GM19238 (cell line): Measurements from ENCODE around the gene PLOD2.

Source experiments
- DNase-seq: peaks from one replicate; pipeline ENCODE4 v3.0.0; 2011; ENCODE audit warnings: low spot score; ENCODE audit not compliant: insufficient read length

The PLOD2 gene

GRCh38 chr3:146166415-146166821 lies 5.4 kb upstream of the PLOD2 start:
- DNase-seq: no peak

DNA sequence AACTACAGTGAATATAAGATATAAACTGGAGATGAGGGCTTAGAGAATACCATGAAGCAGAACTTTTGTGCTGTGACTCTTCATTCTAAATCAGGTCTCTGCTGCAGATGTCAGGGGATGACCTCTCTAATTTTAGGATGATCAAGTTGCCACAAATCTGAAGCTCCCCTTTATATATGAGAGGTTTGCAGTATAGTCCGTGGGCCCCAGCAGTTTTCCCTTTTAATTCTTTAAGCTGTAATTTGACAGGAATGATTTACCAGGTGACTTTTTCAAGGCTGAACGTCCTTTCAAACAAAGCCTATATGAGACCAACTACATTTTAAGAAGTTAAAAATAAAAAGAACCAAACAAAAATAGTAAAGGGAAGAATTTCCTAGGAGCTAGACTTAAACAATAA lies 4.9 kb upstream of the PLOD2 start:
- no peak for DNase-seq

DNA sequence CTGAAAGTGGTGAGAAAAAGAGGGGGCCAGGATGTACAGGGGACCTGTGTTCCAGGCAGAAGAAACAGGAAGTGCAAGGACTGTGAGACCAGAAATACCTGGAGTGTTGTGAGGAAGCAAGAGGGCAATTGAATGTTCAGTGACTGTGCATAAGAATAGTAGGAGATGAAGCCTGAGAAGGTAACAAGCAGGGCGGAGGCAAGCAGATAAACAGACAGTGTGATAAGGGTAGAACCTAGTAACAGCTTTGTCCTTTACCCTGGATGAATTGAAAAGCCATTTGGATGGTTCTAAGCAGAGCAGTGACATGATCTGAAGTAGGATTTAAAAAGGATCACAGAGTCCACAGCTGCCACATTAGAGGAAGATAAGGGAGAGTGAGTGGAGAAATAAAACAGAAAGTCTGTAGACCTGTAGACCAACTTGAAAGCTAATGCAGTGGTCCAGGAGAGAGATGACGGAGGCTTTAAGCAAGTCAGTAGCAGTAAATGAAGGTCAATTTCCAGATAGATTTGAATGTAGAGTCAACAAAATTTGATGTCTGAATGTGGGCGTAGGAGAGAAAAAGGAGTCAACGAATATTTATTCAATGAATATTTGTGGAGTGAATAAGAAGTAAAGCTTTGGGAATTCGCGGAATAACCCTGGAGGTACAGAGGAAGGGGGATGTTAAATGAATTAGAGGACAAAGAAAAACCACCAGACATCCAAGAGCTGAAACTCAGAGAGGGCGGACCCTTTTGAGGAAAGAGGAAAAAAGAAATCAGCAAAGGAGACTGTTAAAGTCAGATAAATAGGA lies 4.2 kb upstream of the PLOD2 start:
- DNase-seq: no peak

GRCh38 chr3:146164506-146164905 lies 3.5 kb upstream of the PLOD2 start:
- no peak for DNase-seq

GRCh38 chr3:146164071-146164470 lies 3.1 kb upstream of the PLOD2 start:
- no peak for DNase-seq

DNA sequence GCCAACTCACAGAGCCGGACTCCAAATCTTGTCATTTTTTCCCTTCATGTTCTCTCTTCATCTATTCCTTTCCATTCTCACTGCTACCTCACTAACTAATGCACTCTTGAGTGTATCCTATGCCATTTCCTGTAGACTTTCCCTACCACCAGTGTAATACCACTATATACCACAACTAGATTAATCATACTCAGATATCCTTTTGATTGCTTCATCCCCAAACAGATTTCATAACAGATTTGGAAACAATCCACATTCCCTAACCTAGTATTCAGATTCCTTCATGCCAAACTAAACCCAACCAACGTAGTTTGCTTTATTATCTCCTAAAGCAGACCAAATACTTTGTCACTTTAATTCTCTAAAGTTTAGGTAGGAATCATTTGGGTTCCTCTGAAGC lies 2.6 kb upstream of the PLOD2 start:
- no peak for DNase-seq

- no peak for DNase-seq
These were observed 1.6 kb upstream of the PLOD2 start for GRCh38 chr3:146162561-146162960.

DNA sequence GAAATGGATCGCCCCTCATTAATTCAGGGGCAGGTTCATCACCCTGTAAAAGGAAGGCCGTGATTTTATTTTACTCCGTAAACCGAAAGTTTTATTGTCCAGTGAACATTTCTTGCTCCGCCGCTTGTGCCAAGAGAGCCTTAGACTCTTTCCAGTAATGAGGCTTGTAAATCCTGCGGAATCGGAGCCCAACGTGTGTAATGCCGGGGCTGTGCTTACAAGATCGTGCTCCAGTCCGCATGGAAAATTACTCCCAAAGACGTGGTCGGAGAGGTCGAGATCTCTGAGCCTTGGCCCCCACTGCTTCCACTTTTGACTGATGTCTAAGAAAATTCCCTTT lies 649 bp upstream of the PLOD2 start:
- no peak for DNase-seq

DNA sequence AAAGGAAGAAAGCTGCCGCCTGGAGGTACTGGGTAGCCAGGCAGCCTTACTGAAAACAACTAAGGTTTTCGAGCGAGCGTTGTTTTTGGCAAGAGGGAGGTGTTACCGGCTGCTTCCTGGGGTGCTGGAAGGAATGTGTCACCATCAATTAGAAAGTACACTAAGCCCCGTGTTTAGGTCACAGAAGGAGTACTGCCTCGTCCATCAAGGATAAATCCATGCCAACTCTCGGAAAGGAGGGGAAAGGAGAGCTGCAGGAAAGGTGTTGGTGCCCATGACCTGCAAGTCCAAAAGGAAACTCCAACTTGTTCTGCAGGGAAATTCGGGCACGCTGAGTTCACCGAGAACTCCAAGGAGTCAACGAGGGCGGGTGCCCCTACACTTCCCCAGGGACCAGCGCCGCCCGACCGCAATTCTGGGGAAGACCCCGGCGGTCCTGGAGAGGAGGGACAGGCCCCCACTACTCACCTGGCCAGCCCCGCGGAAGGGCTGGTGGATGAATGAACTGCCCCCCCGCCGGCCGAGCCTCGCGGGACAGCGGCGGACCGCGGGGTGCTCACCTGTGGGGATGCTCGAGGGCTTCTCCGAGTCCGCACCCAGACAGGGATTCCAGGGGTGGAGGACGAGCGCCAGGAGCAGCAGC lies 542 bp downstream of the PLOD2 start:
- no peak for DNase-seq

GRCh38 chr3:146159616-146160320 lies 1.2 kb downstream of the PLOD2 start:
- DNase-seq: no peak

- no peak for DNase-seq
These were observed 1.9 kb downstream of the PLOD2 start for GRCh38 chr3:146159037-146159436.

- no peak for DNase-seq
These were observed 3.5 kb downstream of the PLOD2 start for GRCh38 chr3:146157325-146158060.

DNA sequence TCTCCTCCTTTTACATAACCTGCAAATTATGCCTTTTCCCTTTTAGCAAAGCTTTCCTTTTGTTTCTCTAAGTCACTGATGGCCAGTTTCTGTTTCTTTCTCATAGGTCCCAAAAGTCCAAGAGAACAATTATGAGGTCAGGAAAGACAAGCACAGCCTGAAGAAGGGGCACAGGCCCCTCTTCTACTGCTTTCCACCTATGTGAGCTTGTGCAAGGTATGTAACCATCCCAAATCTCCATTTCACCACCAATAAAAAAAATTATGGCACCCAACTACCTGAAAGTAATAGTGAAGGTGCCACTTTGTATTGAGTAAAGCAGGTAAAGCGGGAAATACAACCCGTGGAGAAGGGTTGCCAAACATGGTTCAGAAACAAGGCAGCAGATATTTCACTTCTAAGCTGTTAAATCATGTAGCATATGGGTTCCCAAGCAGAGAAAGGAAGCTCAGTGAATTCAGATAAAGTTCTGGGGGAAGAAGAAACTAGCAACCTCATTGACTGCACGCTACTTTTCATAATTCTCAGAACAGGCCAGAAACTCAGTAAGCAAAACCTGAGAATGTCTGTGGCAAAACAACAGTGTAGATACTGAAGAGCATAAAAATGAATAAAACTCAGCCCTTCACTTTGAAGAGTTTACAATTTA lies 4.2 kb downstream of the PLOD2 start:
- no peak for DNase-seq

DNA sequence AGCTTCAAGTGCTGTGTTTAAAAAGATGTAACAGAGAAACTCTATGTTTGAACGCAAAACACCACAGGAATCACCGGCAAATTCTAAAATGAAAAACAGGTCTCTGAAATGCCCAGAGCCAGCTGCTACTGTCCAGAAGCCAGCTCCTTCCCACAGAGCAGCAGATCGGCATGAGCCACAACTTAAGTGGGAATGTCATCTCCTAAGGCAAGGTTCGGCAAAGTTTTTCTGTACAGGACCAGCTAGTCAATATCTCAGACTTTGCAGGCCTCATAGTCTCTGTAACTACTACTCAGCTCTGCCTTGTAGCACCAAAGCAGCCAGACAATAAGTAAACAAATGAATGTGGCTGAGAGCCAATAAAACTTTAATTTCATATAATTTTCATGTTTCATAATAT lies 4.9 kb downstream of the PLOD2 start:
- no peak for DNase-seq

- no peak for DNase-seq
These were observed 6.0 kb downstream of the PLOD2 start for GRCh38 chr3:146154995-146155394.

DNA sequence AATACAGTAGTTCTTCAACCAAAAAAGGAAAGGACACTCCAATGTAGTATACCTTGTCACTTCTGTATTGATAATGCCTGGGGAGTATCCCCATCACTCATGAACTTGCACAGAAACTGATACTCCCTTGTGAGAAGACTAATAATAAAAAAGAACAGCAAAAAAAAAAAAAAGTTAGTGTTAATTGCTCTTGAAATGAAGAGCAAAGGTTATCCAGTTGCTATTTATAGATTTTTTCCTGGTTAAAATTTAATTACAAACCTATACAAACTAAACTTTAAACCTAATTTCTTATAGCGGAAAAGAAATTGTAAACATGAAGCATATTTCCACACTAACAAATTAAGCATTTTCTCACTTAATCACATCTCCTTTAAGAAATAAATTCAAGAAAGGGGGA lies 6.7 kb downstream of the PLOD2 start:
- DNase-seq: no peak

DNA sequence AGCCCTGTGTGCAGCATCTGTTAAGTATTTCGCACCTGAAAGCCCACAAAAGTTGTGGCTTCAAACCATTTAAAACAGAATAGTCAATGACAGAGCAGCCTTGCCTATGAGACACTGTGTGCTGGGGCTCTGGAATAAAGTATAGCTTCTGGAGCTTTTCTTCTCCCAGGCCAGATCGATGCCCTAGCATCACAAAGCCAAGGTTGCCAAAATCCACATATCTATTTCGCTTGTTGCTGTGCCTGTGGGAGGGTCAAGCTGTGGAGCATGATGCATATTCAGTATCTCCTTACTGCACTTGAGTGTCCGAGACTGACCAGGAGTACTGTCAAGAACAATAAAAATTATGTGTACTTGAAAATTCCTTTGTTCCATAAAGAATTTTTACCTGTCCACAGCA lies 7.6 kb downstream of the PLOD2 start:
- DNase-seq: no peak

DNA sequence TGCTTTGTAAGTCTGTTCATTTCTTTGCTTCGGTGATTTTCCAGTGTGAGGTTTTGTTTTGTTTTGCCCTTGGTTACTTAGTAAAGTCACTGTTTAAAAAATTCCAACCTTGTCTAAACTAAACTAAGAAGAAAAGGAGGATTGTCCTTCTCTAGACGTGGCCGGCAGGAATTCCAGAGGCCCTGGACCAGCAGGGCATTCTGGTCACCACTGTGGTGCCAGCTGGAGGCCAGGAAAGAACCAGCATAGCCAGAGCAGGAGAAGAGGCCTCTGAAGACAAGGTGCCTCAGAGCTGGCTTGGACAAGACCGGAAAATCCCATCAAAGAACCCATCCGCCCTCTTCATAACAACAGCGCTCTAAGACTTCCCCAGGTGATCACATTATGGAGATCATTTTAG lies 8.2 kb downstream of the PLOD2 start:
- DNase-seq: no peak

GRCh38 chr3:146148468-146148931 lies 12.5 kb downstream of the PLOD2 start:
- no peak for DNase-seq

DNA sequence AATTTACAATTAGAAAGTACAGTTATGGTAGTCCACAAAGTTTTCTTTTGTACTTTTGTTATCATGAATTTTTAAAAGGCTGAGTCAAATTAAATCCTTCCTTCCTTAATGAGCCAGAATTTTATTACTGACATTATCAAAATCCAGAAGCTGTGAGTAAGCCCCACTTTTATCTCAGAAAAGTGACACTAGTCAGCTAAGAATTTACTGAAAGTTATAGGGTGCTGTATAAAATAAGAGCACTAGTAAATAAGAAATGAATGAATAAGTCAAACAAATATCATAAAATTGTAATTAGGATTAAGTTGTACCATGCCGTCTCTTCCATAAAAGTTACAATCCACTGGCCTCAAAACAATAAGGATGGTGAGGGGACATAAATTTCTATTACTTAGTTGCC lies 15.3 kb downstream of the PLOD2 start:
- no peak for DNase-seq

GRCh38 chr3:146142757-146143156 lies 18.2 kb downstream of the PLOD2 start:
- no peak for DNase-seq
